GM18907 (cell line): Measurements from ENCODE around the gene FBXL22.
"Not testable (repeated sequence)": the region's sequence is repeated elsewhere in the genome, so short reads cannot be mapped to it uniquely, and the experiment has no call there.

Experiments used
- ATAC-seq: cut with Tn5 transposase; IDR thresholded peaks from one replicate; pipeline ENCODE4 v1.9.1; 2021; ENCODE audit warnings: mild to moderate bottlenecking, moderate library complexity; ENCODE audit not compliant: unreplicated experiment

FBXL22 gene

GRCh38 chr15:63611177-63611576, 14.0 kb downstream of the FBXL22 start:
- ATAC-seq = no peak

- ATAC-seq = no peak
Measured at GRCh38 chr15:63612300-63612699, 15.1 kb downstream of the FBXL22 start.

- no peak for ATAC-seq
Measured at GRCh38 chr15:63615935-63616334, 18.7 kb downstream of the FBXL22 start.

GRCh38 chr15:63617147-63617546, 20.0 kb downstream of the FBXL22 start:
- not testable (repeated sequence) for ATAC-seq

GRCh38 chr15:63617627-63618026, 20.4 kb downstream of the FBXL22 start:
- ATAC-seq = not testable (repeated sequence)

- not testable (repeated sequence) for ATAC-seq
Measured at GRCh38 chr15:63620760-63621159, 23.6 kb downstream of the FBXL22 start.

- no peak for ATAC-seq
Measured at GRCh38 chr15:63623232-63623969, 26.2 kb downstream of the FBXL22 start.

- ATAC-seq = no peak
Measured at GRCh38 chr15:63626955-63627354, 29.8 kb downstream of the FBXL22 start.

- ATAC-seq = no peak
Measured at GRCh38 chr15:63628123-63628822, 31.1 kb downstream of the FBXL22 start.

GRCh38 chr15:63630036-63630751, 33.0 kb downstream of the FBXL22 start:
- no peak for ATAC-seq

GRCh38 chr15:63633312-63633711, 36.1 kb downstream of the FBXL22 start:
- ATAC-seq = no peak

GRCh38 chr15:63634154-63634553, 37.0 kb downstream of the FBXL22 start:
- no peak for ATAC-seq

GRCh38 chr15:63636518-63637061, 39.4 kb downstream of the FBXL22 start:
- ATAC-seq = no peak

- no peak for ATAC-seq
Measured at GRCh38 chr15:63638839-63639238, 41.7 kb downstream of the FBXL22 start.

GRCh38 chr15:63640146-63640545, 43.0 kb downstream of the FBXL22 start:
- ATAC-seq = no peak
